HG02970 (cell line): ENCODE data around the gene NCS1.

Experiments used
- ATAC-seq: cut with Tn5 transposase; IDR thresholded peaks from one replicate; pipeline ENCODE4 v1.9.1; 2021; ENCODE audit warnings: mild to moderate bottlenecking, moderate library complexity, moderate number of reproducible peaks; ENCODE audit not compliant: unreplicated experiment, low FRiP score

The NCS1 gene

DNA sequence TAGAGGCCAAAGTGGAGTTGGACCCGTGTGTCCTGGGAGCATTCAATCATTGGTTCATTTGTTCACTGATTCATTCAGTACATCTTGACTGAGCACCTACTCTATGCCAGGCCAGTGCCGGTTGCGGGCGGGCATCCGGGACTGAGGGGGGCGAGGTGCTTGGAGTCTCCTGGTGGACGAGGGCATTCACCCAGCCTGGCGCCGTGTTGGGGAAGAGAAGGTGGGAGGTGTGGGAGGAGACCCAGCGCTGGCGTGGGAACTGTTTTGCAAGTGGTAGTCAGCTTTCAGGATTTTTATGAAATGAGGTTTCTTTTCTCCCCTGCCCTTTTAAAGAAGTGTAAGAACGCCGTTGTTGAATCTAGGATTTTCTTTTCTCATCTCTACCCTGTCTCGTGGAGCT lies 37.2 kb downstream of the NCS1 start:
- ATAC-seq = no peak

DNA sequence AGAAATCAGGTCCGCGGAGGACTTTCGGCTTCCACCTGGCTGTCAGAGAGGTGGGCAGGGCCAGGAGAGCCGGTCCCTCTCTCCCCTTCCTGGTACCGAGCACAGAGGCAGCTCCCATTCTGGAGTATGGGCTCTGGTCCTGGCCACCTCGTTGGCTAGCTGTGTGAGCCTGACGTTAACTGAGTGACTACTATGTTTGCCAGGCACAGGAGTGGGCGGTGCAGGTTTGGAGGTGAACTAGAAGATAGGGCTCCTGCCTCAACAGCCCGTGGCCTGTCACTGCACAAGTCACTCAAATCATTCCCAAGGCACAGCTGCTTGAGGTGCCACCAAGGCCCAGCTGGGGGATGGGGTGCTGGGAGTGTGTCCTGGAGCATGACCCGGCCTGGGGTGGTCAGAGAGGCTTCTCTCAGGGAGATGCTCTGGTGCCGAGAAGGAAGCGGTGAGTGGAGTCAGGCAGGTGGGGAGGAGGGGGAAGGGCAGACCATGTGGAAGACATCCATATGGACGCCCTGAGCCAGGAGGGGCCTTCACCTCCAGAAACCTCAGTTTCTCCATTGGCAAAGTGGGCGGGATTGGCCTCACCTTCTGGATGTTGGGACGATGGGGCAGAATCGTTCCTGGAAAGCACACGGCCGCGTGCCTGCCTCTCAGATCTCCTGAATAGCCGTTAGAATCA lies 39.5 kb downstream of the NCS1 start:
- no peak for ATAC-seq

- no peak for ATAC-seq
Measured at GRCh38 chr9:130212543-130213297, 40.5 kb downstream of the NCS1 start.

DNA sequence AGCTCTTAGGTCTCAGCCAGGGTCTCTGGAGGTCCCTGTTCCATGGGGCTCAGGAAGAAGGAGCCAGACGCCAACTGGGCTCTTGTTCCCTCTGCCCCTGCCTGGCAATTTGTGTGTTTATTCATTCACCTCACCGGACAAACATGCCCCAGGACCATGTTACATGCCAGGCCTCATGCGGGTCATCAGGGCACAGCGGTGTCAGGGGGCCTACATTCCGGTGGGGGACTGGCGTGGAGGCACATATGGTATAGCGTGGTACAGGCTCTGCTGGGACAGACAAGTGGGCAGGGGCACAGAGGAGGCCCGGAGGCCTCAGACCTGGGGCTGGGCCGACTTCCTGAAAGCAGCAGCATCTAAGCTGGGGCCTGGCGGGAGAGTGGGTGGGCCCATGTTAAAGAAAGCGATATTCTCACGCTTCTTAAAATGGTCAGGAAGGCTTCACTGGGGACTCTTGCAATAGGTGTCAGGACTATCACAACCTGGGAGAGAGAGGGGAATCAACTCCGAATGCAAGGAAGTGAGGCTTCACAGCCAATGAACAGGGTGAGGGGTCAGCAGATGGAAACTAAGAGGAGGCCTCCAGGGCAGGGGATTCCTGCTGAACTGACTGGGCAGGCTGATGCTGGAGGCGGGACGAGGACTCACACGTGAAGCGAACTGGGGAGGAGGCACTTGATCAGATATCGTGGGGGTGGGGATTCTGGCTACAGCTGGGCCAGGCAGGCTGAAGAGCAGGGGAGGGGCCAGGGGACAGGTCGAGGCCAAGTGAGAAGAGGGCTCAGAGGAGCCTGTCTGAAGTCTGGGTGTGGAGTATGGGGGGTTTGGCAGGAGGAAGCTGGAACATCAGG lies 41.9 kb downstream of the NCS1 start:
- no peak for ATAC-seq

- no peak for ATAC-seq
Measured at GRCh38 chr9:130214776-130215340, 42.7 kb downstream of the NCS1 start.

DNA sequence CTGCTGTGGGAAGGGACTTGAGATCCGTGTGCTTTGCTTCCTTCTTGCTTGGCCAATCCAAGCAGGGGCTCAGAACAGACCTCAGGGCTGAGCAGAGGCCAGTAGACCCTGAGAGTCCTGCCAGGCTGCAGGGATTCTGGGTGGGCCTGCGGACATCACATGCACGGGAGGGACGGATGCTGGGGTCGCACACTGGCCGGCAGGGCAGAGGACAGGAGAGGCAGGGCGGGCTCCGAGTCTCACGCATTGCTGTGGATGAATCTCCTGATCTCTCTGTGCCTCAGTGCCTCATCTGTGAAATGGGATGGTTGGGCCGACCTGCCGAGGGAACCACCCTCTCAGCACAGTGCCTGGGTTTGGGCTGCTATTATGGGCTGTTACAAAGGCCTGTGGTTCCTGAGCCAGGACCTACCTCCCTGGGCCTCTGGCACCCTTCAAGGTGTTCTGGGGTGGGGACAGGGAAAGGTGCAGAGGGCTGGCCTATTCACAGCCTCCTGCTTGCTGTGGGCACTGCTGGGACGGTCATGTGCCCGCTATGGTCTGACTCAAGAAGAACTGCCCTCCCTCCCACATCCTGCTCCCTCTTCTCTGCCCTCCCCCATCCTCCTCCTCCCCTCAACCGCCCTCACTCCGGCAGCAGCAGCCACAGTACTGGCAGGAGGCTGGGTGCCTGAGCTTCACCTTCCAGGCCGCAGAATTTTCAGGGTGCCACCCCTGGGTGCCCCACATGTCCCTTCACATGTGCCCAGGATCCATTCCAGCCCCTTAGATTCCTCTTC lies 43.3 kb downstream of the NCS1 start:
- ATAC-seq = no peak

GRCh38 chr9:130217838-130218237 lies 45.6 kb downstream of the NCS1 start:
- no peak for ATAC-seq

- ATAC-seq = no peak
Measured at GRCh38 chr9:130219661-130220096, 47.5 kb downstream of the NCS1 start.

GRCh38 chr9:130220352-130220751 lies 48.1 kb downstream of the NCS1 start:
- ATAC-seq = no peak

GRCh38 chr9:130222833-130223232 lies 50.6 kb downstream of the NCS1 start:
- ATAC-seq = no peak

- ATAC-seq = no peak
Measured at GRCh38 chr9:130225071-130225470, 52.9 kb downstream of the NCS1 start.

DNA sequence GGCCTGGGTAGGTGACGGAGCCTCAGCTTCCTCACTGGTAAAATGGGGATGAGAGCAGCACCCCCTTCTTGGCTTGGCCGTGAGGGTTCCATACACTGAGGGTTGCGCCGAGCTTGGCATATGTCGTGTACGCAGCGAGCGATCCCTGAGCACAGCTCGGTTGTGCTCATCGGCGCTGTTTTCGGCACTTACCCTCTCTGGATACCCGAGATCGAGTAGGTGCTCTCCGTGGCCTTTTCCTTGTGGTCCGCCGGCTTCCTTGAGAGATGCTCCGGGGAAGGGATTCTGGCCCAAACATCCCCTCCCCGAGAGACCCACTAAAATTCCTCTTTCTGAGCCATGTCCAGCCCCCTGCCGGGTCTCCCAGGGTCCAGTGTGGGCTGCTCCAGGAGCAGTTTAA lies 53.4 kb downstream of the NCS1 start:
- no peak for ATAC-seq

DNA sequence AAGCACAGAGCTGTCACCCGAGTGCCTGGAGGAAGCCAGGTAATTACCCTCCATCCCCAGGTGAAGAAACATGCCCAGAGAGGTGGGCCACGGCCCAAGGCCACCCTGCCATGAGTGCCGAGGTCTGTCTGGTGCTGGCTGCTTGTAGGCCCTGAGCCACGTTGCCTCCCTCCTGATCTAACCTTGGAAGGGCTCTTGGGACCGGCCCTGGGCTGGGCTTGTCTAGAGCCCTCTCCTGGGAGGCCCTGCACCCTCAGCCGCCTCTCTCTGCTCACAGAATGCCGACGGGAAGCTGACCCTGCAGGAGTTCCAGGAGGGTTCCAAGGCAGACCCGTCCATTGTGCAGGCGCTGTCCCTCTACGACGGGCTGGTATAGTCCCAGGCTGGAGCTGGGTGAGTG lies 53.9 kb downstream of the NCS1 start:
- no peak for ATAC-seq

DNA sequence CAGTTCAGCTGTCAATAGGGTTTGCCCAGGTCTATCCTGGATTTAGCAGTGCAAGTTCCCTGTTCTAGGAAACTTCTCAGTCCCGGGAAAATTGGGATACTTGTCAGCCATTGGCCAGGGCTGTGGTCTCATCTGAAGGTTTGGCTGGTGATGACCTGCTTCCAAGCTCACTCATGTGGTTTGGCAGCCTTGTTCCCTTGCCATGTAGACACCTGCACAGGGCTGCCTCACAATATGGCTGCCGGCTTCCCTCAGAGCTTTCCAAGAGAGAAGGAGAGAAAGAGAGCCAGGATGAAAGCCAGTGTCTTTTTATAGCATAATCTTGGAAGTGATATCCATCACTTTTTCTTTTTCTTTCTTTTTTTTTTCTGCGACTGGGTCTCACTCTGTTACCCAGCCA lies 55.6 kb downstream of the NCS1 start:
- ATAC-seq = no peak

- no peak for ATAC-seq
Measured at GRCh38 chr9:130229759-130230158, 57.6 kb downstream of the NCS1 start.

DNA sequence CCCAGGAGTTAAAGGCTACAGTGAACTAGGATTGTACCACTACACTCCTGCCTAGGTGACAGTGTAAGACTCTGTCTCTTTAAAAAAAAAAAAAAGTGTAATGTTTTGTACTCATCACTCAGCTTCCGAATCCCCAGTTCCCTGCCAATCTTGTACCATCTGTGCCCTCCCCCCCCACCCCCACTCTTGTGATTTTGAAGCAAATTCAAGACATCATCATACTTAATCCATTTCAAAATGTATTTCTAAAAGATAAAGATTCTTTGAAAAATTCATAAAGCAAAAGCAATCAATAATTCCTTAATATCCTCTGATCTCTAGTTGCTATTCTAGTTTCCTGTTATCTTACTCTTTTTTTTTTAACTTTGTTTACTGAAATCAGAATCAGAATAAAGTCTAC lies 58.4 kb downstream of the NCS1 start:
- ATAC-seq = no peak

DNA sequence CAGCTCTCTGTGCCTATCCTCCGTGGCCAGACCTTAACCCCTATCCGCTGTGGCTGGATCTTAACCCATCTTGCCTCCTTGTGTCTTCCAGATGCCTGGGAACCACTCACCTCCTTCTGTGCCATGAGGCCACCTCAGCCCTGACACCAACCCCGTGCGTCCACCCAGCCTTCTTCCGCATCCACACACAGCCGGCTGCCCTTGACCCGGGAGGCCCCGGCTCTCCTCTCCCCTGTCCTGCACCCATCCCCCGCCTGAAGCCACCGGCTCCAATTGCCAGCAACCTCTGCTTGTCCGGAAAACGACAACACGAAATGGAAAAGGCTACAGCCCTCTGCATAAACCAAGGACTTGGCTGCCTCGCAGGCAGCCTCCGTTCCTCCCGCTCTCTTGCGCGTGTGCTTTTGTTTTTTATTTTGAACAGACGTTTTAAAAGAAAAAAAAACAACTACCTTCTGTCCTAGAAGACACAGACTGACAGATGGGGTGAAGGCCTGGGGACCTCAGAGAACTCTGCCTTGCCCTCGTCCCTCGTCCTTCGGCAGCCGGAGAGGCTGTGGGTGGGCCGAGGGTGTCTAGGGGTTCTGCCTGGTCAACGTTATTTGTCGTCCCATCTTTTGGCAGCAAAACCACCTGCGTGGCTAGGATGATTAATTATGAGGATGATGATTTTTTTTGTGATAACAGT lies 60.8 kb downstream of the NCS1 start:
- no peak for ATAC-seq

DNA sequence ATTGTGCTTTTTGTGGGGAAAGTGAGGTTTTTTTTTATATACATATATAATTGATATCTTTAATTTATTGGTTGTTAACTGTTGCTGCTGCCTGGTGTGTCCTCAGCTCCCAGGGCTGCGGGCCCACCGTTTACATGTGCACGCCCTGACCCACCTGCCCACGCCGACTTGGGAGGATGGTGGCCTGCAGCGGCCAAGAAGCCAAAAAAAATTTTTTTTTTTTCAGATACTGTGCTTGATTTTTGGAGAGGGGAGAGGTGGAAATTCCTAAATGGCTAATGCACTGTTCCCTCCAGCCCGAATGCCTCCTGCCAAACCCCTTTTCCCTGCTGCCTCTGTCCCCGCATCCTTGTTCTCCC lies 61.4 kb downstream of the NCS1 start:
- ATAC-seq = no peak

GRCh38 chr9:130234340-130235260 lies 62.4 kb downstream of the NCS1 start:
- ATAC-seq = no peak
